GM23338 (cell line): ENCODE results near the gene BARX2.

Source experiments
- CREB1 ChIP-seq: fragments of 250-450 bp; sonication (Bioruptor Pico); IDR thresholded peaks from 2 replicates; pipeline ENCODE4 v1.5.0; 2020; ENCODE audit warnings: low read depth, mild to moderate bottlenecking, moderate library complexity
- CTCF ChIP-seq, 2 experiments: fragments of 200-600 bp in 1 of 2; sonication (generic) in 1 of 2; conservative IDR thresholded peaks; 2 replicates each; pipeline versions ENCODE4 v1.5.1 to v1.6.1; 2016 to 2017; ENCODE audit warnings: antibody characterized with exemption in 2 of 2, low read depth in 2 of 2, mild to moderate bottlenecking in 2 of 2, moderate library complexity in 1 of 2
- EZH2 ChIP-seq: fragments of 200-600 bp; sonication (generic); IDR thresholded peaks from one replicate; pipeline ENCODE4 v1.8.0; 2017; ENCODE audit warnings: antibody characterized with exemption, mild to moderate bottlenecking, low read depth; ENCODE audit not compliant: unreplicated experiment
- EZH2phosphoT487 ChIP-seq: fragments of 200-600 bp; sonication (generic); IDR thresholded peaks from one replicate; pipeline ENCODE4 v1.8.1; 2018; ENCODE audit warnings: antibody characterized with exemption; ENCODE audit not compliant: unreplicated experiment
- JUNB ChIP-seq: IDR thresholded peaks from one replicate; pipeline ENCODE4 v1.6.1; 2016; ENCODE audit warnings: antibody characterized with exemption; ENCODE audit not compliant: unreplicated experiment
- NANOG ChIP-seq: IDR thresholded peaks from 2 replicates; pipeline ENCODE4 v1.6.1; 2016; ENCODE audit warnings: antibody characterized with exemption, borderline replicate concordance
- POLR2AphosphoS5 ChIP-seq: IDR thresholded peaks from 2 replicates; pipeline ENCODE4 v1.6.1; 2016; ENCODE audit warnings: antibody characterized with exemption, low read depth
- ZNF114 ChIP-seq: fragments of 250-450 bp; sonication (Bioruptor Pico); IDR thresholded peaks from 2 replicates; pipeline ENCODE4 v1.5.0; 2020; ENCODE audit warnings: mild to moderate bottlenecking, moderate library complexity
- TF ChIP-seq, protein P1 (sequence below): IDR thresholded peaks from one replicate; pipeline ENCODE4 v1.6.1; 2018; ENCODE audit warnings: antibody characterized with exemption; ENCODE audit not compliant: unreplicated experiment

DNA sequence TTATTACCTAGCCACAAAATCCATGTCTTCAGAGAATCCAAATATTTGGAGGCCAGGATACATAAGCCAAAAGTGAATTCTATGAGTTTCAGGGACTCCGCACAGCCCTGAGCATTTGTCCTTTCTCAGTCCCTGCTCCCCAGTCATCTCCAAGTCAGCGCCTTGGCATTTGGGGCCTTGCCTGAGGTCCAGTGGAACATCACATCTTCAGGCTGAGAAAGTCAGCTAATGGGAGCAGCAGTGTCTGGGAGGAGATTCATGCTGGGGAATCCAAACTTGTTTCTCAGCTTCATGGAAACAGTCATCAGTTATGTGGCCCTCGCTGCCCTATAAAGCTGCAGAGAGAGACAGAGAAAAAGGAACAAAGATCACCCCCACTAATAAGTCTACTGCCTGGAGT, 70.9 kb downstream of the BARX2 start:
- TF ChIP-seq POLR2AphosphoS5: no peak
- no peak for TF ChIP-seq CTCF (conservative IDR thresholded peaks at IDR 0.05; ENCODE audit: low read depth in 2 of 2)
- TF ChIP-seq EZH2phosphoT487: no peak
- no peak for TF ChIP-seq NANOG
- TF ChIP-seq EZH2: no peak
- TF ChIP-seq CREB1: no peak
- no peak for TF ChIP-seq JUNB
- TF ChIP-seq ZNF114: no peak
- TF ChIP-seq, protein P1, sequence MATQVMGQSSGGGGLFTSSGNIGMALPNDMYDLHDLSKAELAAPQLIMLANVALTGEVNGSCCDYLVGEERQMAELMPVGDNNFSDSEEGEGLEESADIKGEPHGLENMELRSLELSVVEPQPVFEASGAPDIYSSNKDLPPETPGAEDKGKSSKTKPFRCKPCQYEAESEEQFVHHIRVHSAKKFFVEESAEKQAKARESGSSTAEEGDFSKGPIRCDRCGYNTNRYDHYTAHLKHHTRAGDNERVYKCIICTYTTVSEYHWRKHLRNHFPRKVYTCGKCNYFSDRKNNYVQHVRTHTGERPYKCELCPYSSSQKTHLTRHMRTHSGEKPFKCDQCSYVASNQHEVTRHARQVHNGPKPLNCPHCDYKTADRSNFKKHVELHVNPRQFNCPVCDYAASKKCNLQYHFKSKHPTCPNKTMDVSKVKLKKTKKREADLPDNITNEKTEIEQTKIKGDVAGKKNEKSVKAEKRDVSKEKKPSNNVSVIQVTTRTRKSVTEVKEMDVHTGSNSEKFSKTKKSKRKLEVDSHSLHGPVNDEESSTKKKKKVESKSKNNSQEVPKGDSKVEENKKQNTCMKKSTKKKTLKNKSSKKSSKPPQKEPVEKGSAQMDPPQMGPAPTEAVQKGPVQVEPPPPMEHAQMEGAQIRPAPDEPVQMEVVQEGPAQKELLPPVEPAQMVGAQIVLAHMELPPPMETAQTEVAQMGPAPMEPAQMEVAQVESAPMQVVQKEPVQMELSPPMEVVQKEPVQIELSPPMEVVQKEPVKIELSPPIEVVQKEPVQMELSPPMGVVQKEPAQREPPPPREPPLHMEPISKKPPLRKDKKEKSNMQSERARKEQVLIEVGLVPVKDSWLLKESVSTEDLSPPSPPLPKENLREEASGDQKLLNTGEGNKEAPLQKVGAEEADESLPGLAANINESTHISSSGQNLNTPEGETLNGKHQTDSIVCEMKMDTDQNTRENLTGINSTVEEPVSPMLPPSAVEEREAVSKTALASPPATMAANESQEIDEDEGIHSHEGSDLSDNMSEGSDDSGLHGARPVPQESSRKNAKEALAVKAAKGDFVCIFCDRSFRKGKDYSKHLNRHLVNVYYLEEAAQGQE: no peak
